Thyroid gland (tissue), 4 donors: ENCODE measurements around the gene PHTF2. TPM values are rescaled to one million over a fixed set of nuclear protein-coding genes. Genes with fewer than 3 reads are reported as not detected.

Experiments used
- DNase-seq, 2 donors: peaks; one replicate each; pipeline ENCODE4 v3.0.0-alpha.2; 2019
- H3K27ac ChIP-seq, 3 donors: fragments of 200-600 bp; sonication (generic); 1 replicate in 2 of 3; 2 replicates in 1 of 3; pipeline ENCODE4 v1.5.1; 2016 to 2019; ENCODE audit warnings: mild to moderate bottlenecking in 1 of 3, moderate library complexity in 1 of 3
- H3K27me3 ChIP-seq: fragments of 200-600 bp; sonication (generic); one replicate; pipeline ENCODE4 v1.5.1; 2019
- H3K36me3 ChIP-seq, 2 donors: fragments of 200-600 bp; sonication (generic); one replicate each; pipeline ENCODE4 v1.5.1; 2016 to 2019
- H3K4me1 ChIP-seq, 2 donors: fragments of 200-600 bp; sonication (generic); one replicate each; pipeline ENCODE4 v1.5.1; 2017 to 2019
- H3K4me3 ChIP-seq, 3 donors: fragments of 200-600 bp; sonication (generic); replicated peaks in 1 of 3; 1 replicate in 2 of 3; 2 replicates in 1 of 3; pipeline ENCODE4 v1.5.1; 2016; ENCODE audit warnings: mild to moderate bottlenecking in 1 of 3
- H3K9me3 ChIP-seq: fragments of 200-600 bp; sonication (generic); one replicate; pipeline ENCODE4 v1.5.1; 2017
- CTCF ChIP-seq, 6 experiments: fragments of 200-600 bp in 3 of 6; fragments of 450-650 bp in 3 of 6; sonication (generic) in 3 of 6; IDR thresholded peaks; one replicate each; pipeline ENCODE4 v1.5.1; 2016 to 2019; ENCODE audit warnings: antibody characterized with exemption in 6 of 6, mild to moderate bottlenecking in 2 of 6, inconsistent platforms in 1 of 6, moderate library complexity in 1 of 6
- POLR2A ChIP-seq, 2 donors: fragments of 450-650 bp; IDR thresholded peaks; one replicate each; pipeline ENCODE4 v1.6.1; 2017; ENCODE audit warnings: antibody characterized with exemption in 2 of 2, mild to moderate bottlenecking in 2 of 2, moderate library complexity in 1 of 2
- WGBS, 2 donors: methylation state at CpG; one replicate each; pipeline ENCODE4 v1.1.5; 2017; 5-methylcytosine and 5-hydroxymethylcytosine counted together
- intact Hi-C: fragments of 100-400 bp; cut with DNase I; formaldehyde crosslinking; loops from one replicate; pipeline ENCODE4 v1.15.1; 2023
- total RNA-seq, 4 donors: library from RNA; depleted of rRNA; stranded (reverse); fragments of >200 nt; gene quantifications; one replicate each; pipeline ENCODE4 v1.2.3, GENCODE V29; 2016

Gene PHTF2
- total RNA-seq, 4 donors from 2014 or later, result 15.3 to 28.3 (median 25.3) TPM

- TF ChIP-seq POLR2A (IDR thresholded peaks at IDR 0.05), result no peak
- no peak for TF ChIP-seq CTCF (IDR thresholded peaks at IDR 0.05)
- Histone ChIP-seq H3K27me3 (no peaks in the 10 kb centered on the region), H3K36me3 (no peaks in the 10 kb centered on the region), H3K4me3 (no peak overlapping the region), H3K4me1 (peaks cover 10 to 31% of the 10 kb centered on the region in 2 donors), H3K27ac (no peak overlapping the region), H3K9me3 (no peaks in the 10 kb centered on the region)
- intact Hi-C loops, result no loop called here
- DNase-seq, result no peak
- WGBS, 2 donors, result 89 to 90% methylated on average over 10 of the region's 10 CpGs
These were observed 37.6 kb upstream of the PHTF2 start for GRCh38 chr7:77760809-77761453.

DNA sequence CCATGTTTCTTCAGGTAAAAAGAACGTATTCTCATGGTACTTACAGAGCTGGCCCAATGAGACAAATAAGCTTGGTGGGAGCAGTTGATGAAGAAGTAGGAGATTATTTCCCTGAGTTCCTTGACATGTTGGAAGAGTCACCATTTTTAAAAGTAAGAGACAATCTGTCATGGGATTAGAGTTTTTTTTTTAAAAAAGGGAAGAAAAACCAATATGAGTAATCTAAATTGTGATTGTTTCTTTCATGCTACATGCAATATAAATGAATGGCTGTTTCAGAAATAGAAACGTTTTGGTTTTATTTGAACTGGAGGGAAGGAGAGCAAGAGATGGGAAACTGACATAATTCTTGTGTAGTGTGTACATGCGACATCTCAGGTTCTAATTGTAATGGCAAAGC is 33.1 kb upstream of the PHTF2 start:
- H3K27me3 ChIP-seq, result no peaks in the 10 kb centered on the region
- H3K4me3 ChIP-seq, result no peak overlapping the region
- no peaks in the 10 kb centered on the region for H3K9me3 ChIP-seq
- WGBS, 2 donors, result 78 to 79% methylated on average over 3 of the region's 3 CpGs
- DNase-seq, result no peak
- peaks cover 6 to 14% of the 10 kb centered on the region in 2 donors for H3K4me1 ChIP-seq
- TF ChIP-seq CTCF (IDR thresholded peaks at IDR 0.05) (no peak), POLR2A (IDR thresholded peaks at IDR 0.05) (no peak)
- H3K27ac ChIP-seq, result no peak overlapping the region
- intact Hi-C loops, result no loop called here
- H3K36me3 ChIP-seq, result no peaks in the 10 kb centered on the region

GRCh38 chr7:77765906-77766800 is 32.4 kb upstream of the PHTF2 start:
- TF ChIP-seq POLR2A (IDR thresholded peaks at IDR 0.05) (no peak), CTCF (IDR thresholded peaks at IDR 0.05) (no peak)
- intact Hi-C loops, result no loop called here
- WGBS, 2 donors, result 93 to 98% methylated on average over 4 of the region's 4 CpGs
- H3K36me3 ChIP-seq, result no peaks in the 10 kb centered on the region
- no peak overlapping the region for H3K4me3 ChIP-seq
- no peaks in the 10 kb centered on the region for H3K9me3 ChIP-seq
- no peak overlapping the region for H3K27ac ChIP-seq
- no peak for DNase-seq
- peaks cover 6 to 12% of the 10 kb centered on the region in 2 donors for H3K4me1 ChIP-seq
- H3K27me3 ChIP-seq, result no peaks in the 10 kb centered on the region

- Histone ChIP-seq H3K9me3 (no peaks in the 10 kb centered on the region), H3K36me3 (no peaks in the 10 kb centered on the region), H3K4me1 (peaks cover 6 to 9% of the 10 kb centered on the region in 2 donors), H3K27me3 (no peaks in the 10 kb centered on the region), H3K27ac (no peak overlapping the region), H3K4me3 (no peak overlapping the region)
- intact Hi-C loops, result no loop called here
- TF ChIP-seq POLR2A (IDR thresholded peaks at IDR 0.05), result no peak
- TF ChIP-seq CTCF (IDR thresholded peaks at IDR 0.05), result no peak
- 94 to 95% methylated on average over 6 of the region's 6 CpGs for WGBS, 2 donors
- no peak for DNase-seq
These were observed 31.6 kb upstream of the PHTF2 start for GRCh38 chr7:77766801-77767605.
